SK-N-MC (cell line): ENCODE data around the gene CYRIA.

Experiments
- EZH2 ChIP-seq: fragments of 200-600 bp; sonication (generic); IDR thresholded peaks from one replicate; pipeline ENCODE4 v1.6.1; 2017; ENCODE audit warnings: antibody characterized with exemption
- FOXP2 ChIP-seq: optimal IDR thresholded peaks from 2 replicates; pipeline ENCODE3; 2011; ENCODE audit warnings: mild to moderate bottlenecking, moderate library complexity; ENCODE audit not compliant: insufficient read depth; ENCODE audit errors: extremely low read length, control extremely low read depth

- no peak for TF ChIP-seq FOXP2
- TF ChIP-seq EZH2, result no peak
These were observed 35.9 kb downstream of the CYRIA start for GRCh38 chr2:16629770-16630169.
